IPS-NIHi7 (cell line): ENCODE results near the gene DDA1.

ENCODE experiments used
- DNase-seq: peaks from one replicate; pipeline ENCODE4 v3.0.0; 2012; ENCODE audit warnings: mixed read lengths; ENCODE audit errors: extremely low spot score

The DDA1 gene

GRCh38 chr19:17329366-17330261, 20.3 kb downstream of the DDA1 start:
- DNase-seq, result no peak

DNA sequence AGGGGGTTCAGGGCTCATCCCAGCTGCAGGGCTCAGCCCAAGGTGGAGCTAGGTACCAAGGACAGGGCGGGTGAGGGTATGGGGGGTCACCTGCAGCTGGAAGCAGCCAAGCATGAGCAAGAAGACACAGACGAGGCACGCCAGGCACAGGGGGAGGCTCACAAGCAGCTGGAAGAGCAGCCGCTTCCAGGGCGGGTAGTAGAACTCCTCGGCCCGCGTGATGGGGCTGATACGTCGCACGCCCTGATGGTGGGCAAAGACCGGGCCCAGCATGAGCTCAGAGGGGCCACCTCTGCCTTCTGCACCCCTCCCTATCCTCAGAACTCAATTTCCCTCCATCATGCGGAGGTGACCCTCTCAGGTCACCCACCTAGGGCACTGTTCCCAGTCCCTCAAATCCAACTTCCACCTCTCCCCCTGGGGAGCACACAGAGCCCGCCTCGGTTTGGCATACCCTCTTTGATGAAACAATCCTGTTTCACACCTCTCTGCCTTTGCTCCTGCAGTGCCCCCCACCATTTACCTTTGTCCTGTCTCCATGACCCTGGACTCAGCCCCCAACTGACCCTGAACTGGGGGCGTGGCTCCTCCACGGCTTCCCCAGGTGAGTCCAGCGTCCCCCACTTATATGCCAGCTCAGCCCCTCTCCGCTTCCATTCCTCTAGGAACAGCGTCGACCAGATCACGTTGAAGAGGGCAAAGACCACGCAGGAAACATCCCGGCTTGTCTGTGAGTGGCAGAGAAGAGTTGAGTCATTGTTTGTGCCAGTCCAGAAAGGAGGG, 21.1 kb downstream of the DDA1 start:
- DNase-seq, result no peak

GRCh38 chr19:17331045-17331558, 21.7 kb downstream of the DDA1 start:
- no peak for DNase-seq

DNA sequence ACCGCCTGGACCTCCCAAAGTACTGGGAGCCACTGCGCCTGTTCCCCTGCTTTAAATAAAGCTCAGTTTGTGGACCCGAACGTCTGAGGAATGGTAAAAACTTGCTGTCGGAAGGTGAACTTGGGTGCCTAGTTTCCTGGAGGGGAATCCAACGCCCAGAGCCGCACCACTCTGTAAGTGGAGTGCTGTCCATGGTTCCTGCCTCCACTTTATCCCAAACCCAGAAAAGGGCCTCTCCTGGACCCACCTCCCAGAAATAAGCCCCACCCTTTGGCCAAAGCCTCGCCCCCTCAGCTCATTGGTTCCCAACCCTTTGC, 23.0 kb downstream of the DDA1 start:
- no peak for DNase-seq

DNA sequence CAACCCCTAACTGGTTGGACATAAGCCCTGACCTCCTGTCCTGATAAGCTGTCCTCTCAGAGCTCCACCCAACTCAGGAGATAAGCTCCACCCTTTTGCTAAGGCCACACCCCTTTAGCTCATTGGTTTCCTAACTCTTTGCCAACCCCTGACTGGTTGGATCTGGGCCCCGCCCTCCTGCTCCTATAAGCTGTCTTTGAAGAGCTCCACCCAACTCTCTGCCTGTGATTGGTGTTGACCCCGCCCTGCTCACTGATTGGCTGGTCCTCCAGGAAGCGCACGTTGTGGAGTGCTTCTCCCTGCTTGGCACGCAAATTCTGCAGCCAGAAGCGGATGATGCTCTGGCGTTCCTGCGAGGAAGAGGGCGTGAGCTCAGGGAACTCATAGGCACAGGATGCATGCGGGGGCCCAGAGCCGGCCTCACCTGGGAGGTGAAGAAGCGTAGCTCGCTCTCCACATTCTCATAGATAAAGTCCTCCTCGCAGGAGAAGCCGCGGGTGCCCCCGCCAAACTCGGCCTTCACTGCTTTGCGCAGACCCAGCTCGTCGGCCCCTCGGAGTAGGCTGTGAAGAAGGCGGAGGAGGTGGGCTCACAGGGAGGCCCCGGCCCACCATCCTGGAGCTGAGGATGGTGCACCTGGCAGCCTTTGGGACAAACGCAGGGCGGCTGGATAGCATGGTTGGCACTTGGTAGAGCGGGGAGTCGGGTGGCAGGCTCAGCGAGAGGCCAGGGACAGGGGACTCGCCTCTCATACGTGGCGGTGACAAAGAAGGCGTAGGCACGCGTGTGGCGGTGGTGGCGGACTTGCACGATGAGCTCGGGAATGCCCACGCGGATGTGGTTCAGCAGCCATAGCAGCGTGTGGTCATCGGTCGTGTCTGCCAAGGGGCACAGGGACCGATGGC, 23.6 kb downstream of the DDA1 start:
- peak; percentile 71 for DNase-seq

DNA sequence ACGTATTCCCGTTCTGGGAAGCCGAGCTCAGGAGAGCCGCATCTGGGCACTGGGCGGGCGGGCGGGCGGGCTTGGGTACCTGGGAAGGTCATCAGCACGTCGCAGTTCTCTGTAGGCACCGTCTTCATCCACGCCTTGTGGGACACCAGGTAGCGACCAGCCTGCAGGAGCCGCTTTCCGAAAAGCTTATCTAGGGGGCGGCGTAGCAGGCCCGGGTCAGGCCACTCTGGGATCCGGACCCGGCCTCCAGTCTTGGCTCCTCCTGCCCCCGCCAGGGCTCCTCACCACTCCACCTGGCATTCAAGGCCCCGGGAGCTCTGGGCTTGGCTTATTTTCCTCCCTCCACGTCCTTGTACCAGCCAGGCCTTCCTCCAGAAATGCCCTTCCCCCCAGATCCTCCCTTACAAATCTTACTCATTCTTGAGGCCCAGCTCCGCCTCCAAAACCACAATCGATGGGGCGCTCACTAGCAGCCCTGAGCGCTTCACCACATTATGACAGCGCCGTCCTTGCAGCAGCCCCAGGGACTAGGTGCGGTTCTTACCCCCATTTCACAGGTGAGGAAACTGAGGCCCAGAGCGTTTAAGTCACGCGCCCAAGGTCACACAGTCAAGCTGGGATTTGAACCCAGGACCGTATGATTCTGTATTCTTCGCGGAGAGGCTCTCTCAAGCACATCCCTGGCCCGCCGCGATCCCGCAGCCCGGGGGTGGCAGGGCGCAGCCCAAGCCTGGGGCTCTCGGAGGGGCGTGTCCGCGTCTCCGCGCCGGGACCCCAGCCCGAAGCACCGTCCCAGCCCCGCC, 24.4 kb downstream of the DDA1 start:
- peak; percentile 47 for DNase-seq

GRCh38 chr19:17334414-17335409, 25.3 kb downstream of the DDA1 start, which contains the start of gene ANO8:
Gene ANO8, minus strand, starts transcription at chr19:17334855. Its CDS starts 185 bp downstream, at chr19:17334670.
- peak; percentile 83 for DNase-seq

- DNase-seq, result no peak
Measured at GRCh38 chr19:17335575-17335974, 26.2 kb downstream of the DDA1 start.

- DNase-seq, result peak; percentile 91
Measured at GRCh38 chr19:17336872-17337674, 27.7 kb downstream of the DDA1 start, which contains the start of gene GTPBP3. Gene GTPBP3, plus strand, starts transcription at chr19:17337553. Its CDS starts 59 bp downstream, at chr19:17337612.

DNA sequence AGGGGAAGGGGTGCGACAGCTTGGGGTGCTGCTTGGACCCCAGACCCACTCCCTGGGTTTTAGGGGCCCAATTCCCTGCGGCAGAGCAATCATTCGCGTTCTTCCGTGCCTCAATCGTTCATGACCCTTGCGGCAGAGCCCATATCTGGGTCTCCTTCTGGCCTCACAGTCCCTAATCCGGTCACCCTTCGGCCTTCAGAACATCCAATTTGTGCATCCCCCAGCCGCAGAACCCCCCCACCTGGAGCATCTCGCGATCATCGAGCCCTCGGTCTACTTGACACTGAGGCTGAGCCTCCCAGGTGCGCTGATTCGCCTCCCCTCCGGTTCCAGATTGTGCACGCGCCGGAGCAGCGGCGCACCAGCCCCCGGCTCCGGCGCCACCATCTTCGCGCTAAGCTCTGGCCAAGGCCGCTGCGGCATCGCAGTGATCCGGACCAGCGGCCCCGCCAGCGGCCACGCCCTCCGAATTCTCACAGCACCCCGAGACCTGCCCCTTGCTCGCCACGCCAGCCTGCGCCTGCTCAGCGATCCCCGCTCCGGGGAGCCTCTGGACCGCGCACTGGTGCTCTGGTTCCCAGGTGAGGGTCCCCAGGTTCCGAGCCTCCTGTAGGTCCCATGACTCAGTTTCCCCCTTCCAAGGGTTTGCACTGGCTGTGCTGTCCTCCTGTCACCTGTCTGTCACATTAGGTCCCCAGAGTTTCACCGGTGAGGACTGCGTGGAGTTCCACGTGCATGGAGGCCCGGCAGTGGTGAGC, 28.5 kb downstream of the DDA1 start:
- no peak for DNase-seq

DNA sequence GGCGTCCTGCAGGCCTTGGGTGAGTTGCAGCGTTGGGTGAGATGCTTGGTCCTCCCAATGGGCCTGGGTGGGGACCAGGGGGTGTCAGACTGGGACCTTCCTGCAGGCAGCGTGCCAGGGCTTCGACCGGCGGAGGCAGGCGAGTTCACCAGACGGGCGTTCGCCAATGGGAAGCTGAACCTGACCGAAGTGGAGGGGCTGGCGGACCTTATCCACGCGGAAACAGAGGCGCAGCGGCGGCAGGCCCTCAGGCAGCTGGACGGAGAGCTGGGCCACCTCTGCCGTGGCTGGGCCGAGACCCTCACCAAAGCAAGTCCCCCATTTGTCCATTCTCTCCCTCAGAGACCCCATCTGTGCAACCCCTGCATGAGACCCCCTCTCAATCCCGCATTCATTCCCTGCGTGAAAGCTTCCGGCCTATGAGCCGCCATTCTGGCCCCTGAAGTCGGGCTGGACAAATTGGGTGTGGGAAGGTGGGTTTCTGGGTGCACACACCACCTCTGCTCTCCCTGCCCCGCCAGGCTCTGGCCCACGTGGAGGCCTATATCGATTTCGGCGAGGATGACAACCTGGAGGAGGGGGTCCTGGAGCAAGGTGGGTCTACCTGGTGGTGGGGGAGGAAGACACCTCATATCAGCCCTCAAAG, 29.2 kb downstream of the DDA1 start:
- DNase-seq, result no peak

DNA sequence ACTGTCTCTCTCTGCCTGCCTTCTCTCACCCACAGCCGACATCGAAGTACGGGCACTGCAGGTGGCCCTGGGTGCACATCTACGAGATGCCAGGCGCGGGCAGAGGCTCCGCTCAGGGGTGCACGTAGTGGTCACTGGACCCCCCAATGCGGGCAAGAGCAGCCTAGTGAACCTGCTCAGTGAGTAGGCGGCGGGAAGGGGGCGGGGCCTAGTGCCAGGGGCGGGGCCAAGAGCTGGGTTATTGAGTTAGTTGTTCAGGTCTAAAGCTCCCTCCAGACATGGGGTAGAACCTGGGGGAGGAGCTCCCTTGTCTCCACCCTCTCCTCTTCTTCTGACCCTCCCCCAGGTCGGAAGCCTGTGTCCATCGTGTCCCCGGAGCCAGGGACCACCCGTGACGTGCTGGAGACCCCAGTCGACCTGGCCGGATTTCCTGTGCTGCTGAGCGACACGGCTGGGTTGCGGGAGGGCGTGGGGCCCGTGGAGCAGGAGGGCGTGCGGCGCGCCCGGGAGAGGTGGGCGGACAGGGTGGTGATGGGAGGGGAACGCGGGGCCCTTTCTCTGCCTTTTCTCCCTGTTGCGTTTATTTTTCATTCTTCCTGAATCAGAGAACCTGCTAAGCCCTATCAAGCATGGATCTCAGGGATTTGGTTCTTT, 29.9 kb downstream of the DDA1 start:
- peak; percentile 59 for DNase-seq

- DNase-seq, result peak; percentile 81
Measured at GRCh38 chr19:17340302-17340870, 31.0 kb downstream of the DDA1 start.

- DNase-seq, result no peak
Measured at GRCh38 chr19:17340871-17341357, 31.6 kb downstream of the DDA1 start.

DNA sequence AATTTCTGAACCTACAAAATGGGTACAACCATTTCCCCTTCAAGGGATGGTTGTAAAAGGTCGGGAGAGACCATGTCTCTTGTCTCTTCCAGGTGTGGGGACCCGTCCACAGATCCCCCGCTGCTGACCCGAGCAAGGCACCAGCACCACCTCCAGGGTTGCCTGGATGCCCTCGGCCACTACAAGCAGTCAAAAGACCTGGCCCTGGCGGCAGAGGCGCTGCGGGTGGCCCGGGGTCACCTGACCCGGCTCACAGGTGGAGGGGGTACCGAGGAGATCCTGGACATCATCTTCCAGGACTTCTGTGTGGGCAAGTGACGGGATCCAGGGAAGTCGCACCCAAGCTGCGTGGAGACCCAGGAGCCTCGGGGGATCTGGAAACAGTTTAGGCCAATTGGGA, 32.0 kb downstream of the DDA1 start:
- DNase-seq, result no peak

- DNase-seq, result no peak
Measured at GRCh38 chr19:17341845-17342244, 32.5 kb downstream of the DDA1 start.
